Prostate gland (tissue), 2 donors: ENCODE measurements around the gene HTATIP2.

Experiments used
- POLR2A ChIP-seq: fragments of 450-650 bp; IDR thresholded peaks from one replicate; pipeline ENCODE4 v1.6.1; 2016; ENCODE audit warnings: antibody characterized with exemption, mild to moderate bottlenecking
- POLR2AphosphoS5 ChIP-seq: sonication (generic); formaldehyde crosslinking; IDR thresholded peaks from one replicate; pipeline ENCODE4 v1.6.1; 2017; ENCODE audit warnings: antibody characterized with exemption
- TF ChIP-seq, protein P1 (sequence below), 4 experiments: fragments of 200-600 bp in 2 of 4; fragments of 450-650 bp in 2 of 4; sonication (generic) in 2 of 4; IDR thresholded peaks; 1 replicate in 3 of 4; 2 replicates in 1 of 4; pipeline ENCODE4 v1.5.1; 2016 to 2019; ENCODE audit warnings: antibody characterized with exemption in 4 of 4, mild to moderate bottlenecking in 2 of 4, moderate library complexity in 2 of 4

DNA sequence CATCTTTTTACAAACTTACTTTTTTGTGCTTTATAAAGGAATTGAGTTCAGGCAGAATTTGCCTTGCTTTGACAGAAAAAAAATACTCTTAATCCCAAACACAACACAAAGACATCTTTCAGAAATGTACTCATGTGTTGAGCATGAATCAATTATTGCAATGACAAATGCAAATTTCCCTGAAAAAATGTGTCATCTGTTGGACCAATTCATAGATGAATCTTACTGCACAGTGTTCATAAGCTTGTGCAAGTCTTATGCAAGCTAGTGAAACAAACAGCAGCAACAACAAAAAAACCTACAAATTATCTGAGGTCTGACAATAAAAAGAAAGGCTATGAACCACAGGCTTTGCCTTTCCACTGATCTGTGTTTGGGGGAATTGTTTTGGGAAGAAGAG lies 42.3 kb upstream of the HTATIP2 start:
- TF ChIP-seq, protein P1, sequence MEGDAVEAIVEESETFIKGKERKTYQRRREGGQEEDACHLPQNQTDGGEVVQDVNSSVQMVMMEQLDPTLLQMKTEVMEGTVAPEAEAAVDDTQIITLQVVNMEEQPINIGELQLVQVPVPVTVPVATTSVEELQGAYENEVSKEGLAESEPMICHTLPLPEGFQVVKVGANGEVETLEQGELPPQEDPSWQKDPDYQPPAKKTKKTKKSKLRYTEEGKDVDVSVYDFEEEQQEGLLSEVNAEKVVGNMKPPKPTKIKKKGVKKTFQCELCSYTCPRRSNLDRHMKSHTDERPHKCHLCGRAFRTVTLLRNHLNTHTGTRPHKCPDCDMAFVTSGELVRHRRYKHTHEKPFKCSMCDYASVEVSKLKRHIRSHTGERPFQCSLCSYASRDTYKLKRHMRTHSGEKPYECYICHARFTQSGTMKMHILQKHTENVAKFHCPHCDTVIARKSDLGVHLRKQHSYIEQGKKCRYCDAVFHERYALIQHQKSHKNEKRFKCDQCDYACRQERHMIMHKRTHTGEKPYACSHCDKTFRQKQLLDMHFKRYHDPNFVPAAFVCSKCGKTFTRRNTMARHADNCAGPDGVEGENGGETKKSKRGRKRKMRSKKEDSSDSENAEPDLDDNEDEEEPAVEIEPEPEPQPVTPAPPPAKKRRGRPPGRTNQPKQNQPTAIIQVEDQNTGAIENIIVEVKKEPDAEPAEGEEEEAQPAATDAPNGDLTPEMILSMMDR (IDR thresholded peaks at IDR 0.05) = no peak
- TF ChIP-seq POLR2A = no peak
- TF ChIP-seq POLR2AphosphoS5 = no peak
